Calu3 (cell line): ENCODE data around the gene RAPGEF4. TPM values are rescaled to one million over a fixed set of nuclear protein-coding genes. Genes with fewer than 3 reads are reported as not detected.

Source experiments
- BruUV-seq: library from RNA; stranded (reverse); fragments of 400-500 nt; replicated peaks from 2 replicates; lab custom pipeline; 2021; lab: Mats Ljungman, UMichigan
- CTCF ChIA-PET: fragments of 300-600 bp; sonication (Branson Sonifier 250); formaldehyde crosslinking; loops from one replicate; lab custom pipeline; 2022; ENCODE audit warnings: antibody characterized with exemption; lab: Charles Lee
- DNase-seq: peaks from one replicate; pipeline ENCODE4 v3.0.0; 2022
- H3K27ac Mint-ChIP-seq: one replicate; pipeline ENCODE4 v1.8.0; 2022; ENCODE audit warnings: mixed read lengths; ENCODE audit not compliant: unreplicated experiment
- H3K27me3 Mint-ChIP-seq: one replicate; pipeline ENCODE4 v1.8.0; 2022; ENCODE audit warnings: mixed read lengths; ENCODE audit not compliant: unreplicated experiment
- H3K36me3 Mint-ChIP-seq: one replicate; pipeline ENCODE4 v1.8.0; 2022; ENCODE audit warnings: mild to moderate bottlenecking, moderate library complexity, mixed read lengths; ENCODE audit not compliant: insufficient read depth, unreplicated experiment
- H3K4me1 Mint-ChIP-seq: one replicate; pipeline ENCODE4 v1.8.0; 2022; ENCODE audit warnings: mild to moderate bottlenecking, low read depth, mixed read lengths; ENCODE audit not compliant: unreplicated experiment
- H3K4me3 Mint-ChIP-seq: one replicate; pipeline ENCODE4 v1.8.0; 2022; ENCODE audit warnings: mild to moderate bottlenecking, low read depth, moderate library complexity, mixed read lengths; ENCODE audit not compliant: unreplicated experiment
- H3K9me3 Mint-ChIP-seq: one replicate; pipeline ENCODE4 v1.8.0; 2022; ENCODE audit warnings: low read depth, mixed read lengths; ENCODE audit not compliant: unreplicated experiment
- intact Hi-C: fragments of 100-400 bp; cut with micrococcal nuclease; formaldehyde crosslinking; loops from one replicate; pipeline ENCODE4 v1.10.0; 2022; ENCODE audit not compliant: unreplicated experiment
- total RNA-seq: library from RNA; stranded (reverse); gene quantifications from 2 replicates; pipeline ENCODE4 v1.2.3, GENCODE V29; 2022
- TF ChIP-seq, protein P1 (sequence below): fragments of 200-600 bp; IDR thresholded peaks from one replicate; pipeline ENCODE4 v1.8.0; 2022; ENCODE audit warnings: antibody characterized with exemption; ENCODE audit not compliant: unreplicated experiment

RAPGEF4 gene
- total RNA-seq, 1 experiment from 2014 or later = 1.8 TPM

DNA sequence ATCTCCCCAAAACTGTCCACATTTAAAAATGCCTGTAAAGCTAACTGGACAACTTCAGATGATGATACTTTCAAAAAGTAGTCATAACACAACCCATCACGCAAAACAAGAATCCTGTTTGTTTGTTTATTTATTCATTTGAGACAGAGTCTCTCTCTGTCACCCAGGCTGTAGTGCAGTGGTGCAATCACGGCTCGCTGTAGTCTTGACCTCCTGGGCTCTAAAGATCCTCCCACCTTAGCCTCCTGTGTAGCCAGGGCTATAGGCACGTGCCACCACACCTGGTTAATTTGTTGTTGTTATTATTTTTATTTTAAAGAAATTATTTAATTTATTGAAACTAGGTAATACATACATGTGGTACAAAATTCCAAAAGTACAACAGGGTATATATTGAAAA lies 94.8 kb downstream of the RAPGEF4 start:
- no TSS peak for BruUV-seq
- peaks cover 21% of the 10 kb centered on the region for H3K27me3 Mint-ChIP-seq
- H3K4me1 Mint-ChIP-seq = no peaks in the 10 kb centered on the region
- CTCF ChIA-PET = no interaction called here
- no peaks in the 10 kb centered on the region for H3K36me3 Mint-ChIP-seq
- no peak overlapping the region for H3K27ac Mint-ChIP-seq
- intact Hi-C loops = no loop called here
- no peak for DNase-seq
- no peak overlapping the region for H3K4me3 Mint-ChIP-seq
- no peaks in the 10 kb centered on the region for H3K9me3 Mint-ChIP-seq
- TF ChIP-seq, protein P1, sequence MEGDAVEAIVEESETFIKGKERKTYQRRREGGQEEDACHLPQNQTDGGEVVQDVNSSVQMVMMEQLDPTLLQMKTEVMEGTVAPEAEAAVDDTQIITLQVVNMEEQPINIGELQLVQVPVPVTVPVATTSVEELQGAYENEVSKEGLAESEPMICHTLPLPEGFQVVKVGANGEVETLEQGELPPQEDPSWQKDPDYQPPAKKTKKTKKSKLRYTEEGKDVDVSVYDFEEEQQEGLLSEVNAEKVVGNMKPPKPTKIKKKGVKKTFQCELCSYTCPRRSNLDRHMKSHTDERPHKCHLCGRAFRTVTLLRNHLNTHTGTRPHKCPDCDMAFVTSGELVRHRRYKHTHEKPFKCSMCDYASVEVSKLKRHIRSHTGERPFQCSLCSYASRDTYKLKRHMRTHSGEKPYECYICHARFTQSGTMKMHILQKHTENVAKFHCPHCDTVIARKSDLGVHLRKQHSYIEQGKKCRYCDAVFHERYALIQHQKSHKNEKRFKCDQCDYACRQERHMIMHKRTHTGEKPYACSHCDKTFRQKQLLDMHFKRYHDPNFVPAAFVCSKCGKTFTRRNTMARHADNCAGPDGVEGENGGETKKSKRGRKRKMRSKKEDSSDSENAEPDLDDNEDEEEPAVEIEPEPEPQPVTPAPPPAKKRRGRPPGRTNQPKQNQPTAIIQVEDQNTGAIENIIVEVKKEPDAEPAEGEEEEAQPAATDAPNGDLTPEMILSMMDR = no peak

GRCh38 chr2:172833898-172834297 lies 98.3 kb downstream of the RAPGEF4 start:
- intact Hi-C loops = no loop called here
- BruUV-seq = no TSS peak
- CTCF ChIA-PET = no interaction called here
- H3K9me3 Mint-ChIP-seq = no peaks in the 10 kb centered on the region
- no peak overlapping the region for H3K27ac Mint-ChIP-seq
- H3K27me3 Mint-ChIP-seq = peaks cover 4% of the 10 kb centered on the region
- no peak for DNase-seq
- peaks cover 13% of the 10 kb centered on the region for H3K4me1 Mint-ChIP-seq
- TF ChIP-seq, protein P1 = no peak
- no peaks in the 10 kb centered on the region for H3K36me3 Mint-ChIP-seq
- no peak overlapping the region for H3K4me3 Mint-ChIP-seq

DNA sequence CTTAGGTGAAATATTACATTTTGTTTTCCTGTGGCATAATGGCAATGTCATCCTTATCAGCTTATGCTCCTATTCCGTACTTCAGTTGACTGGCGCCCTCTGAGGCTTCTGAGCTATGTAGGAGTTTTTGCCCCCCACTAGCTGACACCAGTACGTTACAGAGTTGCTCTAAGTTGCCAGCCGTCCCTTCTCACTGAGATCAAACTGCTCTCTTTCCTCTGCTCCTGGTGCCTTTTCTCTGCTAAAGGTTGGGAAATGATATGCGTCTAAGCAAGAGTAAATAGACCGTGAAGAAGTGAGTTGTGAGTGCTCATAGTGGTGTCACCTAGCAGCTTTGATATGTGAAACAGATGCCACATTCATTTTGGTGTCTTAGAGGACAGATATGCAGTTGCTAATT lies 99.2 kb downstream of the RAPGEF4 start:
- intact Hi-C loops = no loop called here
- no TSS peak for BruUV-seq
- Mint-ChIP-seq H3K4me1 (peaks cover 13% of the 10 kb centered on the region), H3K27me3 (no peaks in the 10 kb centered on the region), H3K9me3 (no peaks in the 10 kb centered on the region), H3K27ac (no peak overlapping the region), H3K4me3 (no peak overlapping the region), H3K36me3 (no peaks in the 10 kb centered on the region)
- DNase-seq = no peak
- CTCF ChIA-PET = interaction anchor here (0.5 kb wide), 1 partner anchor 21 kb away, joined by 5 read pairs; no protein-coding TSS in a partner anchor
- TF ChIP-seq, protein P1 = no peak

GRCh38 chr2:172836347-172836821 lies 100.7 kb downstream of the RAPGEF4 start:
- Mint-ChIP-seq H3K27ac (peak overlapping the region; percentile 54), H3K9me3 (no peaks in the 10 kb centered on the region)
- peak; percentile 55 for DNase-seq

More at GRCh38 chr2:172836347-172836821, 100.7 kb downstream of the RAPGEF4 start:
- CTCF ChIA-PET = interaction anchor here (1.6 kb wide), 1 partner anchor 94 kb away, joined by 4 read pairs; no protein-coding TSS in a partner anchor
- intact Hi-C loops = no loop called here
- no peak overlapping the region for H3K4me3 Mint-ChIP-seq
- BruUV-seq = no TSS peak
- H3K27me3 Mint-ChIP-seq = no peaks in the 10 kb centered on the region
- H3K36me3 Mint-ChIP-seq = no peaks in the 10 kb centered on the region
- TF ChIP-seq, protein P1 = no peak
- H3K4me1 Mint-ChIP-seq = peaks cover 13% of the 10 kb centered on the region
